BE2C (cell line): ENCODE results near the gene POFUT2.

Source experiments
- DNase-seq: peaks from one replicate; pipeline ENCODE4 v3.0.0-alpha.2; 2020
- H3K27me3 ChIP-seq: fragments of 250-450 bp; sonication (Bioruptor Pico); 2 replicates; pipeline ENCODE4 v1.5.1; 2020; ENCODE audit warnings: mild to moderate bottlenecking
- H3K36me3 ChIP-seq: fragments of 250-450 bp; sonication (Bioruptor Pico); 2 replicates; pipeline ENCODE4 v1.5.1; 2020; ENCODE audit warnings: mild to moderate bottlenecking
- H3K4me1 ChIP-seq: fragments of 250-450 bp; sonication (Bioruptor Pico); 2 replicates; pipeline ENCODE4 v1.5.1; 2020
- H3K4me3 ChIP-seq: 2 replicates; pipeline ENCODE4 v1.5.1; 2011; ENCODE audit warnings: low read depth, low read length
- H3K9me3 ChIP-seq: fragments of 250-450 bp; sonication (Bioruptor Pico); 2 replicates; pipeline ENCODE4 v1.5.1; 2020
- CTCF ChIP-seq: IDR thresholded peaks from 2 replicates; pipeline ENCODE4 v1.5.1; 2012; ENCODE audit warnings: mild to moderate bottlenecking, low read depth, low read length

The POFUT2 gene

GRCh38 chr21:45292399-45293219 is 4.9 kb upstream of the POFUT2 start:
- peak; percentile 94 for TF ChIP-seq CTCF
- peak; percentile 89 for DNase-seq
- H3K27me3 ChIP-seq = no peaks in the 10 kb centered on the region
- H3K4me1 ChIP-seq = peaks cover 3% of the 10 kb centered on the region; the same call in 1 of the 2 replicates
- H3K9me3 ChIP-seq = no peaks in the 10 kb centered on the region
- H3K36me3 ChIP-seq = no peaks in the 10 kb centered on the region
- H3K4me3 ChIP-seq = no peak overlapping the region

GRCh38 chr21:45291613-45292398 is 4.1 kb upstream of the POFUT2 start:
- H3K9me3 ChIP-seq = no peaks in the 10 kb centered on the region
- H3K4me3 ChIP-seq = no peak overlapping the region
- TF ChIP-seq CTCF = no peak
- no peaks in the 10 kb centered on the region for H3K27me3 ChIP-seq
- H3K36me3 ChIP-seq = no peaks in the 10 kb centered on the region
- H3K4me1 ChIP-seq = peaks cover 3% of the 10 kb centered on the region; the same call in 1 of the 2 replicates
- DNase-seq = peak; percentile 33

- Histone ChIP-seq H3K4me1 (peaks cover 3% of the 10 kb centered on the region; the same call in 1 of the 2 replicates), H3K36me3 (no peaks in the 10 kb centered on the region), H3K9me3 (no peaks in the 10 kb centered on the region), H3K4me3 (no peak overlapping the region), H3K27me3 (no peaks in the 10 kb centered on the region)
- TF ChIP-seq CTCF = 0 out of 2 replicates have a peak, but pooled peaks have one; percentile 7
- DNase-seq = peak; percentile 48
Measured at GRCh38 chr21:45290948-45291612, 3.4 kb upstream of the POFUT2 start.

GRCh38 chr21:45289655-45290515 is 2.2 kb upstream of the POFUT2 start:
- peak; percentile 47 for TF ChIP-seq CTCF
- no peak overlapping the region for H3K4me3 ChIP-seq
- peaks cover 3% of the 10 kb centered on the region; the same call in 1 of the 2 replicates for H3K4me1 ChIP-seq
- no peaks in the 10 kb centered on the region for H3K9me3 ChIP-seq
- peaks cover 12% of the 10 kb centered on the region for H3K36me3 ChIP-seq
- peak; percentile 27 for DNase-seq
- no peaks in the 10 kb centered on the region for H3K27me3 ChIP-seq

- Histone ChIP-seq H3K4me3 (no peak overlapping the region), H3K4me1 (peaks cover 3% of the 10 kb centered on the region; the same call in 1 of the 2 replicates), H3K27me3 (no peaks in the 10 kb centered on the region), H3K9me3 (no peaks in the 10 kb centered on the region), H3K36me3 (peaks cover 19% of the 10 kb centered on the region)
- DNase-seq = no peak
- TF ChIP-seq CTCF = no peak
Measured at GRCh38 chr21:45289134-45289533, 1.4 kb upstream of the POFUT2 start.
